D721Med (cell line): Measurements from ENCODE around the gene RALGPS1.

Experiments
- DNase-seq: peaks from one replicate; pipeline ENCODE4 v3.0.0; 2011; ENCODE audit warnings: low spot score; ENCODE audit not compliant: insufficient read length
- FAIRE-seq: peaks from 2 replicates; lab custom pipeline; 2011; peaks lifted over from hg19 to GRCh38; lab: Jason Lieb, UNC
- TF ChIP-seq, protein P1 (sequence below): IDR thresholded peaks from 2 replicates; pipeline ENCODE4 v1.5.1; 2012; ENCODE audit warnings: mild to moderate bottlenecking, control low read depth; ENCODE audit not compliant: insufficient read depth; ENCODE audit errors: missing control alignments

Gene RALGPS1

DNA sequence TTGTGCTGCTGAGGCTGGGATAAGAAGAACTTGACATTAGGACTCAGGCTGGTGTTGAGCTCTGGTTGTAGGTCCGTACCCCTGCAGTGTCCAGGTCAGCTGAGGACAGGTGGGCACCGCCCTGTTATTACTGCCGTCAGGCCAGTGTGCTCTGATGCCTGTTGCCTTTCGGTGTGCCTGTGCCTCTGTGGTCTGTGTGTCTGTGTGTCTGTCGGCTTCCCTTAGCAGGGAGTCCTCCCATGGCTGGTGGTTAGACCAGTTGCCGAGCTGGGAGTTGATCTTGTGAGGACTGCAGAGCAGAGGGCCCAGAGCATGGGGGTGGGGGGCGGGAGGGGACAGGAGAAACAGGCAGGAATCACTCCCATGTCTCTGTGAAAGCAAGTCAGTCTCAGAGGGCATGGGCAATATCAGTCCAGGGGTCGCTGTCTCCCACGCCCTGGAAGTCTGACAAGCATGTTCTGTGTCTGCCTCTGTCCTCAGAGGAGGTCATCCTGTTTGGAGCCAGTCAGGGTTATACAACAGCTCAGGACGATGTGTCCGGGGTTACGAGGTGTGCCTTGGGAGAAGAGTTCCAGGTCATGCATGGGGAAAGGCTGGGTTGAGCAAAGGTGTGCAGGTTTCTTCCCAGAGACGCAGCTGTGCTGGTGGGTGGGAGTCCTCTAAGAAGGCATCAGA lies 282.7 kb downstream of the RALGPS1 start:
- FAIRE-seq (no peak), DNase-seq (no peak)
- TF ChIP-seq, protein P1, sequence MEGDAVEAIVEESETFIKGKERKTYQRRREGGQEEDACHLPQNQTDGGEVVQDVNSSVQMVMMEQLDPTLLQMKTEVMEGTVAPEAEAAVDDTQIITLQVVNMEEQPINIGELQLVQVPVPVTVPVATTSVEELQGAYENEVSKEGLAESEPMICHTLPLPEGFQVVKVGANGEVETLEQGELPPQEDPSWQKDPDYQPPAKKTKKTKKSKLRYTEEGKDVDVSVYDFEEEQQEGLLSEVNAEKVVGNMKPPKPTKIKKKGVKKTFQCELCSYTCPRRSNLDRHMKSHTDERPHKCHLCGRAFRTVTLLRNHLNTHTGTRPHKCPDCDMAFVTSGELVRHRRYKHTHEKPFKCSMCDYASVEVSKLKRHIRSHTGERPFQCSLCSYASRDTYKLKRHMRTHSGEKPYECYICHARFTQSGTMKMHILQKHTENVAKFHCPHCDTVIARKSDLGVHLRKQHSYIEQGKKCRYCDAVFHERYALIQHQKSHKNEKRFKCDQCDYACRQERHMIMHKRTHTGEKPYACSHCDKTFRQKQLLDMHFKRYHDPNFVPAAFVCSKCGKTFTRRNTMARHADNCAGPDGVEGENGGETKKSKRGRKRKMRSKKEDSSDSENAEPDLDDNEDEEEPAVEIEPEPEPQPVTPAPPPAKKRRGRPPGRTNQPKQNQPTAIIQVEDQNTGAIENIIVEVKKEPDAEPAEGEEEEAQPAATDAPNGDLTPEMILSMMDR, result no peak

GRCh38 chr9:127197861-127198430 lies 283.4 kb downstream of the RALGPS1 start:
- DNase-seq, result no peak
- TF ChIP-seq, protein P1, result no peak
- FAIRE-seq, result no peak

GRCh38 chr9:127198587-127198986 lies 284.0 kb downstream of the RALGPS1 start:
- TF ChIP-seq, protein P1, result no peak
- FAIRE-seq (no peak), DNase-seq (no peak)

DNA sequence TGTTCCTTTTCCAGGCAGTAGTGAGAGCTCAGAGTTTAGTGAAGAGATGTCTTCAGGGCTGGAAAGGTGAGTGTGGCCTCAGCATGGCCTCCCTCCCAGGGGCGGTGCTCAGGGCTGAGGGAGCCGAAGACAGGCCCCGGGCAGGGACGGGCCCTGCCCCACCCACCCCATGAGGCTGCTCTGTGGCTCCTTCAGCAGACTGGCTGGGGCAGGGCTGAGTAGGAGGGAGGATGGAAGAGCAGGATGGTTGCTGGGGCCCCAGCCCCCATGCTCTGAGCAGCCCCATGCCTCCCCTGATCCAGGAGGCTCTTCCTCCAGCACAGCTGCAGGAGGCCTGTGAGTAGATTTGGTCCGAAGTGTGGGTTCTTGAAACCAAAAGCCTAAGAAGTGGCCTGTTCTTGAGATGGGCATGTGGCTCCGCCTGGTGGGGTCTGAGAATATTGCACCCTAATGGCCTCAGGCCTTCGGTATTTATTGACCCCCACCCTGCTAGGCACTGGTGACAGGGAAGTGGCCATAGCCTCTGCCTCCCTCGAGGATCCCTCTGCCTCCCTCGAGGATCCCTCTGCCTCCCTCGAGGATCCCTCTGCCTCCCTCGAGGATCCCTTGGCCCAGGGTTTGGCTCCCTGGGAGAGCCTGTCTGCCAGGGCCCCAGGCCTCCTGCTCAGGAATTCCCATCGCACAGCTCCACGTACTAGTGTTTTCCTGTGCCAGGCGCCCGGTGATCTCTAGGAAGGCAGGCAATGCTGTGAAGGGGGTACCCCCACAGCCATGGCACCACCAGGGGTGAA lies 284.6 kb downstream of the RALGPS1 start:
- peak; percentile 85 for DNase-seq
- TF ChIP-seq, protein P1, result peak; percentile 92
- FAIRE-seq, result no peak

GRCh38 chr9:127200106-127200862 lies 285.7 kb downstream of the RALGPS1 start:
- DNase-seq (no peak), FAIRE-seq (no peak)
- TF ChIP-seq, protein P1, result no peak

GRCh38 chr9:127201071-127201541 lies 286.5 kb downstream of the RALGPS1 start:
- FAIRE-seq, result no peak
- DNase-seq, result no peak
- TF ChIP-seq, protein P1, result no peak
